A549 treated with RU486 at 1 μM for 4 hours (cell line): ENCODE results near the gene SAXO1. TPM values are rescaled to one million over a fixed set of nuclear protein-coding genes. Genes with fewer than 3 reads are reported as not detected.

Experiments used
- total RNA-seq: library from RNA; stranded (reverse); fragments of 200-300 nt; extraction: Qiagen RNA extraction; gene quantifications from 5 replicates; pipeline ENCODE4 v1.2.3, GENCODE V29; 2022; ENCODE audit warnings: low read depth

The SAXO1 gene
- total RNA-seq = not detected in 5 replicates

DNA sequence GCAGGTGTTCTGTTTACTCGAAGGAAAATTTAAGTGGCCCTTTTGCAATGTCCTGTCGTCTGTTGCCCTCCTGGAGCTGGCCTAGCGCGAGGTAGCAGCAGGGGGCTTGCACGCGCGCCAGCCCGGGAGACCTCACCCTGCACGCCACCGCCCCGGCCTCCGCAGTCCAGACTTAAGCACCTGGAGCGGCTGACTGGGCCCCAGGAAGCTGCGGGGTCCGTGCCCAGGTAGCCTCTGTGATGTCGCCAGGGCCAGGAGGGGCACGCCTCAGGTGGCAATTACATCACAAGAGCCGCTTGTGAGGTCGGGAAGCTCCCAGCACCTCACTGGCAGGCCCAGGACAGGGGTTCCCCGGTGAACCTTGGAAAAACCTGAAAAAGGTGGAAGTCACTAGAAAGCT is at the start of gene SAXO1:
SAXO1 (minus strand) TSS at position 195 of the 400 bp plus-strand sequence. CDS start 301 bp downstream, outside the sequence.

DNA sequence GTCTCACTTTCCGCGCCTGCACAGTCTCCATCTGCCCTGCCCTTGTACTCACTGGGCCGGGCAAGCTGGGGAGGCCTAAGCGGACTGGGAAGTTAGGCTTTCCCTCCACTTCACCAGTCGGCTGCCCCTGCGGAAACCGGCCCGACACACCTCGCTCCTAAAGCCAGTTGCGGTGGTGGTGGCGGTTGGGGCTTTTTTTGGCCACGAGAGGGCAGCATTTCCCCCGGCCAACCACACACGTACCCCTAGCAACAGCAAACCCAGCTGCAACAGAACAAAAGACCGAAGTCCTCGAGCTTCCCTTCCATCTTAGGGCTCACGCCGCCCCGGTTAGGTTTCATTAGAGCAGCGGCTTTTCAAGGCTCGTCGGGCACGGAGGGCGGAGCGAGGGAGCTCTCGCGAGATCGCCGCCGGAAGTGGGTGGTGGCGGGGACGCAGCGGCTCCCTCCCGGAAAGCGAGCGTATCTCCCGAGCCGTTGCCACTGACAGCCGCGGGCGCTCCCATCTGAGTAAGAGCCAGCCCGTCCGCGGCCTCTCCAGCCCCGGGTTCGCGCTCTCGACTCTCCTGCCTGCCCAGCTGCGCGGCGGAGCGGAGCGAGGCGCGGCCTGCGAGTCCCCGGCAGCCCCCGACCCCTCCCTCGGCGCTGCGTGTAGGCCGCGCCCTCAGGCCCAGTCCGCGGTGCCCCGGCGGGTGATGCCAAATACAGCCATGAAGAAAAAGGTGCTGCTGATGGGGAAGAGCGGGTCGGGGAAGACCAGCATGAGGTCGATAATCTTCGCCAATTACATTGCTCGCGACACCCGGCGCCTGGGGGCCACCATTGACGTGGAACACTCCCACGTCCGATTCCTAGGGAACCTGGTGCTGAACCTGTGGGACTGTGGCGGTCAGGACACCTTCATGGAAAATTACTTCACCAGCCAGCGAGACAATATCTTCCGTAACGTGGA is 16.2 kb upstream of the SAXO1 start, which contains the start of gene RRAGA:
RRAGA (plus strand) TSS at position 462 of the 951 bp plus-strand sequence; CDS start at position 695, 233 bp downstream.

Other genes starting within 250 kb of the SAXO1 start
- gene RRAGA, start 16.2 kb upstream of the SAXO1 start, total RNA-seq = 115 to 143 TPM (median 140 TPM) in 5 replicates
- 13.0 to 42.3 TPM (median 29.4 TPM) in 5 replicates for gene HAUS6, start 69.7 kb upstream of the SAXO1 start, total RNA-seq
- gene PLIN2, start 94.3 kb upstream of the SAXO1 start, total RNA-seq = 77.3 to 102 TPM (median 85.7 TPM) in 5 replicates
- gene DENND4C, start 197.5 kb upstream of the SAXO1 start, total RNA-seq = 12.8 to 22.3 TPM (median 20.5 TPM) in 5 replicates